Inflammatory macrophage treated with lipopolysaccharide for 1 hour (primary cell): ENCODE measurements around the gene SBNO2.
"Not testable (repeated sequence)": the region's sequence is repeated elsewhere in the genome, so short reads cannot be mapped to it uniquely, and the experiment has no call there.

Experiments used
- DNase-seq, 2 donors: peaks; one replicate each; pipeline ENCODE4 v3.0.0-alpha.2; 2020 to 2022

The SBNO2 gene

GRCh38 chr19:1116726-1117581 is 57.1 kb downstream of the SBNO2 start:
- DNase-seq: no peak

GRCh38 chr19:1115646-1116420 is 58.2 kb downstream of the SBNO2 start:
- no peak for DNase-seq

GRCh38 chr19:1114728-1115127 is 59.3 kb downstream of the SBNO2 start:
- DNase-seq: not testable (repeated sequence)

GRCh38 chr19:1113986-1114483 is 60.0 kb downstream of the SBNO2 start:
- no peak for DNase-seq

GRCh38 chr19:1113030-1113985 is 60.8 kb downstream of the SBNO2 start:
- peak; percentile 91 to 93 for DNase-seq

GRCh38 chr19:1112268-1113029 is 61.6 kb downstream of the SBNO2 start:
- no peak for DNase-seq

GRCh38 chr19:1111641-1112267 is 62.3 kb downstream of the SBNO2 start:
- DNase-seq: no peak

- DNase-seq: no peak
Observed at GRCh38 chr19:1110809-1111640, 63.0 kb downstream of the SBNO2 start.

GRCh38 chr19:1109697-1110671 is 64.1 kb downstream of the SBNO2 start:
- DNase-seq: no peak

- DNase-seq: no peak
Observed at GRCh38 chr19:1109032-1109551, 65.0 kb downstream of the SBNO2 start.

- DNase-seq: no peak
Observed at GRCh38 chr19:1108291-1109031, 65.6 kb downstream of the SBNO2 start.

- no peak for DNase-seq
Observed at GRCh38 chr19:1107661-1108261, 66.3 kb downstream of the SBNO2 start.

GRCh38 chr19:1106841-1107660 is 67.0 kb downstream of the SBNO2 start:
- DNase-seq: no peak

GRCh38 chr19:1105873-1106840 is 67.9 kb downstream of the SBNO2 start:
- DNase-seq: no peak
